Activated CD8-positive, alpha-beta memory T cell treated with anti-CD3 and anti-CD28 coated beads for 36 hours (primary cell): ENCODE results near the gene CRIP2. TPM values are rescaled to one million over a fixed set of nuclear protein-coding genes. Genes with fewer than 3 reads are reported as not detected.

Experiments
- CTCF ChIA-PET: fragments of 350-600 bp; sonication (Branson Sonifier 250); formaldehyde crosslinking; loops from one replicate; lab custom pipeline; 2021; ENCODE audit warnings: antibody characterized with exemption; lab: Charles Lee
- POLR2A ChIA-PET: fragments of 350-600 bp; sonication (Branson Sonifier 250); formaldehyde crosslinking; loops from one replicate; lab custom pipeline; 2021; ENCODE audit warnings: antibody characterized with exemption; lab: Charles Lee
- total RNA-seq, 2 experiments: library from RNA; stranded (reverse); gene quantifications; one replicate each; pipeline ENCODE4 v1.2.3, GENCODE V29; 2021

CRIP2 gene
- total RNA-seq, 2 experiments from 2014 or later, result 1.0 to 1.2 TPM

DNA sequence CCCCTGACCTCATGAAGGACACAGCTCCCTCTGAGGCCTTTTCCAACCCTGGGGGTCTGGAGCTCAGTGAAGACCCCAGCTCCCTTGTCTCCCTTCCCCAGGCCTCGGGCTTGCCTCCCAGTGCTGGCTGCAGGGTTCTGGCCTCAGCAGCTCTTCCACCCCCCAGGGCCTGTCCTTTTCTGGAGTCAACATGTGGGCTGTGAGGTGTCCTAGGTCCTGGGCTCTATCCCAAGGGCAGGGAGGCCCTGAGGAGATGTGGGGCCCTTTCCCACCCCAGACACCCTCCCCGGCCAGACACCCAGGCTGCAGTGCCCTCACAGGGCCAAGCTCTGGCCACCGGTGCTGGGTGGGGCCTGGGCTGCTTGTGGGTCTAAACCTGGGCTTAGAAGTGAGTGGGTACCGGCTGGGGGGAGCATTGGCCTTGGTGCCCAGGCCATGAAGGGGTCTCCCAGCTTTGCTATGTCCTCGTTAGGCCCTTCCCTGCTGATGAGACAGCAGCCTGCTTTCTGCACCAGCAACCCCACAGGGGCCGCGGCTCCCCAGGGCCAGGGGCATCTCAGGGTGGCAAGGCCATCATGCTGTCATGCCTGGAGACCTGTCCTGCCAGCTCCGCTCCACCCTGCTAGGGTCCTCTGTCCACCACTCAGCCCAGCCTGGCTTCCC lies 2.7 kb upstream of the CRIP2 start:
- ChIA-PET POLR2A (interaction anchor here (1.3 kb wide), 1 partner anchor 15 kb away, joined by 3 read pairs; the partner anchor contains the start of gene CRIP1), CTCF (interaction anchor here (0.6 to 2.8 kb wide), 4 partner anchors 9 to 101 kb away, joined by 3 to 17 read pairs (median 3); no protein-coding TSS in a partner anchor)

DNA sequence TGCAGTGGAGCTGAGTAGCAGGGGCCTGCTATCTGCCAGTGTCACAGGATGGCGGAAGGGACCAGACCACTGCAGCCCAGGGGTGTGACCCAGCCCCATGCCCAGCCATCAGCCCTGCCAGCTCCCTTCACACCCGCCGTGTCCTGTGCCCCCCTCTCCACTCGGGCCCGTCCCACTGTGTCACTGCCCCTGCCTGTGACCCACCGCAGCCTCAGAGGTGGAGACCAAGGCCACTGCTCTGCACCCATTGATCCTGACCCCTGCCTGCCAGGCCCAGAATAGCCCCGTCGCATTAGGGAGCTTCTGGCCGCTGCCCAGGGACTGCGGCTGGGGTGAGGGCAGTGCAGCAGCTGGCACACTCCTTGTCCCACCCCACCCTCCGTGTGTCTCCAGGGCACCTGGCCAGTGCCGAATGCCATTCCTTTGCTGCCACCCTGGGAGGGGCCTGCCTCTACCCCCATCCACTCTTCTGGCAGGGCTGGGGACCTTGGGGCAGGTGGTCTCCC lies 2.1 kb upstream of the CRIP2 start:
- CTCF ChIA-PET, result interaction anchor here (1.3 to 2.8 kb wide), 3 partner anchors 8 to 101 kb away, joined by 3 to 17 read pairs (median 3); no protein-coding TSS in a partner anchor
- POLR2A ChIA-PET, result no interaction called here

GRCh38 chr14:105473033-105473676 lies 1.5 kb upstream of the CRIP2 start:
- POLR2A ChIA-PET, result no interaction called here
- CTCF ChIA-PET, result interaction anchor here (1.2 to 2.8 kb wide), 3 partner anchors 8 to 17 kb away, joined by 3 to 17 read pairs (median 5); no protein-coding TSS in a partner anchor

DNA sequence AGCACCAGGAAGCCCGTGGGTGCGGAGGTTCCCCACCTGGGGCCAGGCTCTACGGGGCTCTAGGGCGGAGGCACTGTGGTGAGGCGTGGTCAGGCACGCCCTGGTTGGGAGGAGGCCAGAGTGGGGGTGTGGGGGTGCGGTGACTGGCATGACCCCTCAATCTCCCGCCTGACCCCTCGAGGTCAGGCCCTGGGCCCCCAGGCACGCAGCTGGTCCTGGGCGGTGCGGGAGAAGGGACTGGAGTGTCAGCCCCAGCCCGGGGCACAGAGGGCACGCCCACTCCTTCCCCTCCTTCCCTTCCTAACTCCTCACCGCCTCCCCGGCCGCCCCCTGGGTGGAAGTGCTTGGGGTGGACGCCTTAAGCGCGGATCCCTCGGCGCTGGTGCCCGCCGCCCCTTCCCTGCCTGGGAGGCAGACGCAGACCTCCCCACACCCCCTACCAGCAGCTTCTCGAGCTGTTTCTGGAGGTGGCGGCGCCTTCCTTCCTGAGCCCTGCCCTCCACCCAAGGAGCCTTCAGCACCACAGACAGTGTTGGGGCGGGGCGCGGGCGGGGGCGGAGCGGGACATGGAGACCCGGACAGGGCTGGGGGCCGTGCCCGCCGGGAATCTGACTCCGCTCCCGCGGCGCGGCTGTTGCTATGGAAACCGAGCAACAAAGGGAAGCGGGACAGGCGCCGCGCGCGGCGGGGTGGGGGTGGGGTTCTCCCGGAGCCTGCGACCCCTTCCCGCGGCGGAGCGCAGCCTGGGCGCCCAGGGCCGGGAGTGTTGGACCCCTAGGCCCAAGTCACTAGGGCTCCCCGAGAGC lies 741 bp upstream of the CRIP2 start:
- ChIA-PET POLR2A (no interaction called here), CTCF (interaction anchor here (1.2 kb wide), 1 partner anchor 16 kb away, joined by 5 read pairs; no protein-coding TSS in a partner anchor)

- ChIA-PET CTCF (no interaction called here), POLR2A (no interaction called here)
These were observed 862 bp downstream of the CRIP2 start for GRCh38 chr14:105475269-105476096.

- ChIA-PET POLR2A (interaction anchor here (1.2 kb wide), 1 partner anchor 14 kb away, joined by 6 read pairs; no protein-coding TSS in a partner anchor), CTCF (interaction anchor here (0.7 to 1.8 kb wide), 2 partner anchors 14 to 105 kb away, joined by 3 to 7 read pairs; no protein-coding TSS in a partner anchor)
These were observed 1.6 kb downstream of the CRIP2 start for GRCh38 chr14:105476097-105476830.

DNA sequence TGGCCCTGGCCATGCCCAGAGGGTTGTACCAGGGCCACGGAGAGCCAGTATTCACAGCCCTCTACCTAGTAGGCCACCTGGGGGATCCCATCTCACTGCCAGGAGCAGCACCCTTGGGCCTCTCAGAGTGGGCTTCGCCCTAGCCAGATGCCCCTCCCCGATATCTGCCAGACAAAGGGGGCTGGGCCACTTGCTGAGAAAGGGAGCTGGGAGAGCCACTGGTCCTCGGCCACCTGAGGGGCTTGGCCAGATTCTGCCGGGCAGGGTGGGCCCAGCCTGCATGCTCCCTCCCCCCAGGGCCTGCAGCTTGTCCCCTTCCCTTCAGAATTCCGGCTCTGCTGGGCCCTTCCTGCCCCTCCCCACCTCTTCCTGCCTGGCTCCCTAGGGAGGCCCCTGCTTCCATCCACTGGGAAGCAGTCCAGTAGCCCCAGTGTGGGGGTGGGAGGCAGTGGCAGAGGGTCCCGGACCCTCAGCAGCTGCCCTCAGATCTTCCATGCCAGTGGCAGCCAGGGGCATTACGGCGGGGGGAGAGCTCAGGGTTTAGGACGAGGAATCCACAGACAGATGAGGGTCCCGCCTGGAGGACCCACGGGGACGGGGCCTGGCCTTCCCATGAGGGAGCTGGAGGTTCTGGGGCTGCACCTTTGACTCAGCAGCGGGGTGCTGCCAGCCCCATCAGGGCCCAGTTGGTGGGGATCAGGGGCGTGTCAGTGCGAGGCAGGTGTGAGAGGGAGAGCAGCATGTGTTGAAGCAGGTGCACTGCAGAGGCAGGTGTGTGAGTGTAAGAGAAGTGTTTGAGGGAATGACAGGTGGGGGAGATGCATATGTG lies 2.4 kb downstream of the CRIP2 start:
- CTCF ChIA-PET, result interaction anchor here (0.7 to 1.8 kb wide), 2 partner anchors 13 to 106 kb away, joined by 3 to 7 read pairs; no protein-coding TSS in a partner anchor
- POLR2A ChIA-PET, result interaction anchor here (1.2 kb wide), 1 partner anchor 13 kb away, joined by 6 read pairs; no protein-coding TSS in a partner anchor

GRCh38 chr14:105477660-105478397 lies 3.2 kb downstream of the CRIP2 start:
- POLR2A ChIA-PET, result no interaction called here
- CTCF ChIA-PET, result interaction anchor here (1.8 kb wide), 1 partner anchor 12 kb away, joined by 7 read pairs; no protein-coding TSS in a partner anchor

- CTCF ChIA-PET, result no interaction called here
- POLR2A ChIA-PET, result no interaction called here
These were observed 4.0 kb downstream of the CRIP2 start for GRCh38 chr14:105478398-105479251.

DNA sequence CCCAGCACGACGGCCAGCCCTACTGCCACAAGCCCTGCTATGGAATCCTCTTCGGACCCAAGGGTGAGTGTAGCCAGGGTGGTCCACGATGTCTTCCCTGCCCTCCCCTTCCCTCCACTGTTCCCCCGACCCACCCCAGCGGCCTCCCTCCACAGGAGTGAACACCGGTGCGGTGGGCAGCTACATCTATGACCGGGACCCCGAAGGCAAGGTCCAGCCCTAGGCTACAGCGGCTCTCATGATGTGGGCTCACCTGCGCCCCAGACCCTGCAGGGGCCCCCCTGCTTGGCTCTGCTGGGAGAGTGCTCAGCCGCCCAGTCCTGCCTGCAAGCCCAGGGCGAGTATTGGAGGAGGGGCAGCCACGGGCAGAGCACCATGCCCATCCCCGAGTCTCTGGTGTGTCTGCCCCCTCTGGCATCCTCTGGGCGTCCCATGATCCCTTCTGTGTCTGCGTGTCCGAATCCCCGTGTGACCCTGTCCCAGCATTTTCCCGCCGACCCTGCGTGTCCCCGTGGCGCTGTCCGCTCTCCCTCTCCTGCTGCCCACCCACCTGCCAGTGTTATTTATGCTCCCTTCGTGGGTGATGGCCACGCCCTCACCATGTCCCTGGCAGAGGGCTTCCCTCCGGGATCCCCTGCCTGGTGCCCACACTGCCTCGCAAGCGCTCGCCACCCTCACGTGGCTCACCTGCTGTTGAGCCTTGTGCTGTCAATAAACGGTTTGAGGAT lies 5.0 kb downstream of the CRIP2 start:
- ChIA-PET CTCF (interaction anchor here (0.8 to 2.5 kb wide), 4 partner anchors 10 to 117 kb away, joined by 3 to 84 read pairs (median 4); partner anchors contain the start of gene TEDC1), POLR2A (no interaction called here)

DNA sequence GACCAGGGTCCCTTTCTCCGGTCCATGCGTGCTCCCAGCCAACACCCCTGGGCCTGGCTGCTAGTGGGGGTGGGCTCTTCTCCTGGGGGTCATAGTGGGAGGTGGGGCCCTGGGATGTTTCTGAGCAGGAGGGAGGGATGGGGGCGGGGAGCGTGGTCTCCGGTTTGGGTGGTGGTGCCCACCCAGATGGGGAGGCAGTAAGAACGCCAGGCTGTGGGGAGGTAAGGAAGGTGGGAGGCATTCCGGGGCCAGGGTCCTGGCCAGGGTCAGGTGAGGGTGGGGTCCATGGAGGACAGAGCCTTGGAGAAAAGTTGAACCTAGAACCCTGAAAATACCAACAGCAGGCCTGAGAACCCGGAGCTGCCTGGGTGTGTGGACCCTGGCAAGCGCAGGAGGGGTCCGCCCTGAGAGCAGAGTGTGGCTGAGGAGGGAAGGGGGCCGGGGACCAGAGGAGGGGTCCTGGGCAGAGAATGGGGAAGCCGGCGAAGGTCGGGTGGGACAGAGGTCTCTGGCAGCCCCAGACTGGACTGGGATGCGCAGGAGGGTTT lies 5.7 kb downstream of the CRIP2 start:
- CTCF ChIA-PET, result interaction anchor here (0.6 to 2.5 kb wide), 23 partner anchors 9 to 728 kb away, joined by 3 to 84 read pairs (median 3); partner anchors contain the start of genes BRF1, JAG2 and TEDC1

DNA sequence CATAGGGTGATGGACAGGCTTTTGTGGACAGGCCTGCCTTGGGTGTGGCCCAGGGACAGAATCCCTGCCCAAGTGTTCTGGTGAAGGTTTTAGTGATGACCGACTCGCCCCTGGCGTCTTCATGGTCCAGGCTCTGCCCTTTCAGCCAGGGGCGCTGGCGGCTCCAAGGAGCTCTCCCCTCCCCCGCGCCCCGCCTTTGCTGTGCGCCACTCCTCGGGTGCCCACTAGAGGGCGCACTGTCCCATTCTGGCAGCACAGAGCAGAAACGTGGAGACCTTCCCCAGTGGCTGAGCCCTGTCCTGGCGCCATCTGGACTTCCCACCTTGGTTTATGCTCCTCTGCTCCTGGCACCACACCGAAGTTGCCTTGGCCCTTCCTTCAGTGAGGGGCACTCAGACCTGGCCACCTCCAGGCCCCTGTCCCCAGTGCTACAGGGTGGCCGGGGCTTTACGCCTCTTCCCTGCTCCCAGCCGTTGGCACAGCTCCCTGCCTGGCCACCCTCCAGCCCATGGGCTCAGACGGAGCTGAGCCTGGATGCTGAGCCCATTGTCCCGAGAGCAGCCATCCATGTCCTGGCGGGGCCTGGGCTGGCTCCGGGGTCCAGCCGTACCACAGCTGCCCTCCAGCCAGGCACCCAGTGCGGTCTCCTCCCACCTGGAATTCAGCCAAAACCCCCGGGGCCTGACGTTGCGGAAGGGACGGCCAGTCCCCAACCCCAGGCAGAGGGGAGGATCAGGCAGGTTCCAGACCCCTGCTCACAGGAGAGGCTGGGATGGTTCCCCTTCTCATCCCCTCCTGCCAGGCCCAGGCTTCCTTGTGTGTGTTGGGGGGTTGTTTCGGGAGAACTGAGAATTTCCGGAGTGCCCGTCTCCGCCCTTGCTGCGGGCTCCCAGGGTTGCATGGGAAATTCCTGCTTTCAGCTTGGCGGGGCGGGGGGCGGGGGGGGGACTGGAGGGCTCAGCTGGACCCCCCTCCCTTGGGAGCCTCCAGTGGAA lies 6.5 kb downstream of the CRIP2 start:
- ChIA-PET CTCF (interaction anchor here (0.6 to 2.5 kb wide), 24 partner anchors 9 to 729 kb away, joined by 3 to 84 read pairs (median 3); partner anchors contain the start of genes BRF1, JAG2 and TEDC1), POLR2A (interaction anchor here (0.6 to 3.6 kb wide), 5 partner anchors 9 to 435 kb away, joined by 3 to 47 read pairs (median 4); partner anchors contain the start of gene TEDC1)

More for the DNA sequence above, 5.7 kb downstream of the CRIP2 start:
- POLR2A ChIA-PET, result interaction anchor here (0.8 to 3.6 kb wide), 3 partner anchors 10 to 59 kb away, joined by 3 to 47 read pairs (median 4); partner anchors contain the start of gene TEDC1
